Thoracic aorta (tissue), 2 donors: ENCODE data around the gene LDLRAD4. TPM values are rescaled to one million over a fixed set of nuclear protein-coding genes. Genes with fewer than 3 reads are reported as not detected.

ENCODE experiments used
- ATAC-seq: fragments of 150-250 bp; one replicate; pipeline ENCODE4 v1.8.0; 2017; ENCODE audit warnings: low read depth; ENCODE audit not compliant: insufficient number of reproducible peaks, low FRiP score
- DNase-seq: peaks from one replicate; pipeline ENCODE4 v3.0.0-alpha.2; 2020; ENCODE audit warnings: low spot score
- H3K27ac ChIP-seq, 2 donors: fragments of 200-600 bp; sonication (generic); 1 replicate in 1 of 2; 2 replicates in 1 of 2; pipeline ENCODE4 v1.5.1; 2016; ENCODE audit warnings: mild to moderate bottlenecking in 2 of 2, moderate library complexity in 2 of 2
- H3K27me3 ChIP-seq: fragments of 200-600 bp; sonication (generic); replicated peaks from 2 replicates; pipeline ENCODE4 v1.6.0; 2016; ENCODE audit warnings: mild to moderate bottlenecking; ENCODE audit not compliant: insufficient read depth
- H3K36me3 ChIP-seq: fragments of 200-600 bp; sonication (generic); one replicate; pipeline ENCODE4 v1.5.1; 2016
- H3K4me1 ChIP-seq, 2 donors: fragments of 200-600 bp; sonication (generic); 1 replicate in 1 of 2; 2 replicates in 1 of 2; pipeline versions ENCODE4 v1.5.1 to v1.6.0; 2016; ENCODE audit warnings: low read depth in 2 of 2, mild to moderate bottlenecking in 1 of 2; ENCODE audit not compliant: control insufficient read depth in 1 of 2
- H3K4me3 ChIP-seq: fragments of 200-600 bp; sonication (generic); 2 replicates; pipeline ENCODE4 v1.5.1; 2016; ENCODE audit warnings: mild to moderate bottlenecking
- H3K9me3 ChIP-seq: fragments of 200-600 bp; sonication (generic); 2 replicates; pipeline ENCODE4 v1.5.1; 2016
- CTCF ChIP-seq: fragments of 200-600 bp; sonication (generic); IDR thresholded peaks from one replicate; pipeline ENCODE4 v1.5.1; 2019; ENCODE audit warnings: antibody characterized with exemption
- total RNA-seq, 2 donors: library from RNA; depleted of rRNA; stranded (reverse); fragments of >200 nt; gene quantifications; one replicate each; pipeline versions ENCODE4 v1.1.0 to v1.2.3, GENCODE V29; 2016

Gene LDLRAD4
- total RNA-seq, 2 donors from 2014 or later: 98.4 to 135 TPM

DNA sequence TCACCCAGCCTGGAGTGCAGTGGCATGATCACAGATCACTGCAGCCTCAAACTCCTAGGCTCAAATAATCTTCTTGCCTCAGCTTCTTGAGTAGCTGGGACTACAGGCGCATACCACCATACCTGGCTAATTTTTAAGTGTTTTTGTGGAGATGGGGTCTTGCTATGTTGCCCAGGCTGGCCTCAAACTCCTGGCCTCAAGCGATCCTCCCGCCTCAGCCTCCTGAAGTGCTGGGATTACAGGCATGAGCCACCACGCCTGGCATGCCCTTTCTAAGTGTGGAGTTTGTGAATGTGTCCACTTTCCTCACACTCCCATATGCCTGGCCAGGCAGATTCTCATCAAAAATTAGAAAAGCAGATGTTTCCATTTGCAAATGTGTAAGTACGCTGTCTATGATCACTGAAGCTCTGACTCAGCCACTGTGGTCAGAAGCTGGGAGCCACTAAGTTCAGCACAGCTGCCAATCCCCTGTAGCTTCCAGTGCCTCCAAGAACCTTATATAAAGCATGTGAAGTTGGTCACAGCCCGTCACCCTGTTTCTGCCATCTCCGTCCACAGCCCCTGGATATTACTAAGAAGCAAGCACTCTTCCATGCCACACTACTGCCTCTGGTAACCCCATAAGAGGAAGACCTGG lies 352.4 kb downstream of the LDLRAD4 start:
- Histone ChIP-seq H3K27ac (no peak overlapping the region), H3K4me3 (no peak overlapping the region), H3K27me3 (no peaks in the 10 kb centered on the region), H3K4me1 (peaks cover 0 to 11% of the 10 kb centered on the region in 2 donors), H3K36me3 (no peaks in the 10 kb centered on the region), H3K9me3 (no peaks in the 10 kb centered on the region)
- no peak for DNase-seq
- TF ChIP-seq CTCF: no peak
- no peak for ATAC-seq

- Histone ChIP-seq H3K27me3 (no peaks in the 10 kb centered on the region), H3K27ac (no peak overlapping the region), H3K9me3 (no peaks in the 10 kb centered on the region), H3K4me3 (no peak overlapping the region), H3K36me3 (no peaks in the 10 kb centered on the region), H3K4me1 (peaks cover 3 to 8% of the 10 kb centered on the region in 2 donors)
- no peak for DNase-seq
- no peak for ATAC-seq
- no peak for TF ChIP-seq CTCF
Measured at GRCh38 chr18:13572148-13572547, 353.6 kb downstream of the LDLRAD4 start.

GRCh38 chr18:13572721-13573120 lies 354.2 kb downstream of the LDLRAD4 start:
- H3K27ac ChIP-seq: no peak overlapping the region
- ATAC-seq (no peak), DNase-seq (no peak)
- no peaks in the 10 kb centered on the region for H3K36me3 ChIP-seq
- no peaks in the 10 kb centered on the region for H3K9me3 ChIP-seq
- peaks cover 5 to 12% of the 10 kb centered on the region in 2 donors for H3K4me1 ChIP-seq
- no peak overlapping the region for H3K4me3 ChIP-seq
- no peak for TF ChIP-seq CTCF
- H3K27me3 ChIP-seq: no peaks in the 10 kb centered on the region

GRCh38 chr18:13573750-13574149 lies 355.2 kb downstream of the LDLRAD4 start:
- ATAC-seq (no peak), DNase-seq (no peak)
- peaks cover 9 to 18% of the 10 kb centered on the region in 2 donors for H3K4me1 ChIP-seq
- H3K27ac ChIP-seq: no peak overlapping the region
- no peak overlapping the region for H3K4me3 ChIP-seq
- H3K36me3 ChIP-seq: no peaks in the 10 kb centered on the region
- TF ChIP-seq CTCF: no peak
- H3K9me3 ChIP-seq: no peaks in the 10 kb centered on the region
- no peaks in the 10 kb centered on the region for H3K27me3 ChIP-seq

DNA sequence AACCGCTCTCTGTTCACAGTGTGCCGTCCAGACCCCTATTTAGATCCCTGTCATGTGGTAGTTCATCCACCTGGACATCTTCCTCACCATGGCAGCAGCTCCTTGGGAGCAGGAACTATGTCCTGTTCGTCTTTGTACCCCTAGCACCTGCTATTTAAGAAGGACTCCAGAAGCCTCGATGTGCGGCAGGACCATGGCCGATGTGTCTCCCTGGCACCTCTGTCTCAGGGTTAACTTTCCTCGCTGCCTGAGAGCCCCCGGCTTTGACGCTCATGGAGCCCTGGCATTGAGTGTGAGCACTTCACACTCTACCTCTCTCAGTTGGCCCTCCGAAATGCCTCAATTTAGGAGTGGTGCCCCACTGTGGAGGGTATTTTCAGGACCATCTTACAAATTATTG lies 355.8 kb downstream of the LDLRAD4 start:
- Histone ChIP-seq H3K4me3 (no peak overlapping the region), H3K9me3 (no peaks in the 10 kb centered on the region), H3K27ac (no peak overlapping the region), H3K4me1 (peaks cover 9 to 18% of the 10 kb centered on the region in 2 donors), H3K27me3 (no peaks in the 10 kb centered on the region), H3K36me3 (no peaks in the 10 kb centered on the region)
- DNase-seq: no peak
- no peak for TF ChIP-seq CTCF
- ATAC-seq: no peak
